Fibroblast of lung (primary cell): Measurements from ENCODE around the gene CDC42SE1. TPM values are rescaled to one million over a fixed set of nuclear protein-coding genes. Genes with fewer than 3 reads are reported as not detected.

ENCODE experiments used
- DNase-seq, 2 donors: peaks; one replicate each; pipeline versions ENCODE4 v3.0.0 to v3.0.0-alpha.2; 2010; ENCODE audit warnings: low read depth in 2 of 2
- H2AFZ ChIP-seq: 2 replicates; pipeline ENCODE4 v1.5.1; 2012; ENCODE audit warnings: low read length, control low read depth, inconsistent platforms
- H3K27ac ChIP-seq: 2 replicates; pipeline ENCODE4 v1.5.1; 2011; ENCODE audit warnings: low read length, control low read depth; ENCODE audit not compliant: insufficient read depth
- H3K27me3 ChIP-seq: 2 replicates; pipeline ENCODE4 v1.5.1; 2011; ENCODE audit warnings: mild to moderate bottlenecking, low read length; ENCODE audit not compliant: control insufficient read depth, insufficient read depth
- H3K36me3 ChIP-seq: 2 replicates; pipeline ENCODE4 v1.5.1; 2011; ENCODE audit warnings: low read length; ENCODE audit not compliant: control insufficient read depth, insufficient read depth
- H3K4me1 ChIP-seq: 2 replicates; pipeline ENCODE4 v1.5.1; 2011; ENCODE audit warnings: low read length; ENCODE audit not compliant: control insufficient read depth, insufficient read depth; ENCODE audit errors: extremely low read depth
- H3K4me2 ChIP-seq: 2 replicates; pipeline ENCODE4 v1.5.1; 2011; ENCODE audit warnings: low read length, control low read depth; ENCODE audit not compliant: insufficient read depth; ENCODE audit errors: extremely low read depth
- H3K4me3 ChIP-seq, 4 experiments: fragments of 200-600 bp in 1 of 4; sonication (generic) in 1 of 4; replicated peaks in 1 of 4; 2 replicates each; pipeline ENCODE4 v1.5.1; 2011 to 2016; ENCODE audit warnings: low read length in 4 of 4, low read depth in 3 of 4, mild to moderate bottlenecking in 3 of 4, control low read depth in 2 of 4, inconsistent platforms in 1 of 4, mixed read lengths in 1 of 4; ENCODE audit not compliant: insufficient read depth in 1 of 4; ENCODE audit errors: control extremely low read depth in 1 of 4
- H3K79me2 ChIP-seq: 2 replicates; pipeline ENCODE4 v1.5.1; 2012; ENCODE audit warnings: mild to moderate bottlenecking, low read length, inconsistent platforms; ENCODE audit not compliant: control insufficient read depth, insufficient read depth
- H3K9ac ChIP-seq: 2 replicates; pipeline ENCODE4 v1.5.1; 2011; ENCODE audit warnings: mild to moderate bottlenecking, low read length, control low read depth; ENCODE audit not compliant: insufficient read depth
- H3K9me3 ChIP-seq: 2 replicates; pipeline ENCODE4 v1.5.1; 2012; ENCODE audit warnings: low read depth, low read length; ENCODE audit not compliant: control insufficient read depth, insufficient read depth
- H4K20me1 ChIP-seq: 2 replicates; pipeline ENCODE4 v1.5.1; 2011; ENCODE audit warnings: low read length; ENCODE audit not compliant: control insufficient read depth, insufficient read depth; ENCODE audit errors: extremely low read depth
- CTCF ChIP-seq, 2 donors: IDR thresholded peaks in 1 of 2; conservative IDR thresholded peaks in 1 of 2; 1 replicate in 1 of 2; 2 replicates in 1 of 2; pipeline ENCODE4 v1.5.1; 2011 to 2012; ENCODE audit warnings: low read length in 2 of 2, control low read depth in 1 of 2, inconsistent platforms in 1 of 2, low read depth in 1 of 2, mild to moderate bottlenecking in 1 of 2
- EZH2 ChIP-seq: IDR thresholded peaks from 2 replicates; pipeline ENCODE4 v1.5.1; 2012; ENCODE audit warnings: low read length, control low read depth, mild to moderate bottlenecking; ENCODE audit errors: missing control alignments
- polyA plus RNA-seq, 2 donors: library from polyadenylated mRNA; depleted of rRNA in 1 of 2; stranded (reverse) in 1 of 2; unstranded in 1 of 2; fragments of >200 nt; gene quantifications; 2 replicates each; pipeline ENCODE4 v1.2.1, GENCODE V29; 2011 to 2012; ENCODE audit warnings: missing spikeins in 1 of 2
- total RNA-seq: library from RNA; depleted of rRNA; stranded (reverse); fragments of >200 nt; gene quantifications from 2 replicates; pipeline ENCODE4 v1.2.1, GENCODE V29; 2014

Gene CDC42SE1
- total and polyA plus RNA-seq, 2 donors (not counting 1 experiment from before 2014, with no cell fraction given): 36.5 to 49.9 TPM

DNA sequence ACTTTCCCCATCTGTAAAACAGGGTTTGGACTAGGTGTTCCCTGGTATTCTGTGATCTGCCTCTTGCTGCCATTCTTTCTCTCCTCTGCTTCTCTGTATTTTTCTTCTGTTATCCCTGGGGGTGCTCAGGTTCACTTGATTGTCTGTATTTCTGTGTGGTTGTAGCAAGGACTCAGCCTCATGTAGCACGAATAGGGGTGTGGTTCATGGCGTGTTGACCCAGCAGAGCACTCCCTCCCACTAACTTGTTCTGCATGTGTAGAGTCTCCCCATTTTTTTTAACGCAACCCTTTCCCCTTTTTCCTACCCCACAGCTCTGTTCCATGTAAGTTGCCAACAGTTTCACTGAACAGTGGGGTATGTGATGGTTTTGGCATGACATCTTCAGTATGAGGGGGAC is 24.3 kb downstream of the CDC42SE1 start:
- no peak overlapping the region for H3K4me2 ChIP-seq
- no peak for DNase-seq
- peaks cover 2% of the 10 kb centered on the region for H3K36me3 ChIP-seq
- no peak overlapping the region for H2AFZ ChIP-seq
- H3K79me2 ChIP-seq: no peaks in the 10 kb centered on the region
- H3K27ac ChIP-seq: no peak overlapping the region
- TF ChIP-seq CTCF (conservative IDR thresholded peaks at IDR 0.05 in 1 of 2, IDR thresholded peaks at IDR 0.05 in 1 of 2; ENCODE audit: low read depth in 1 of 2, low read length in 2 of 2): no peak
- TF ChIP-seq EZH2: no peak
- H3K9ac ChIP-seq: no peak overlapping the region
- no peak overlapping the region for H3K4me3 ChIP-seq
- no peaks in the 10 kb centered on the region for H4K20me1 ChIP-seq
- H3K27me3 ChIP-seq: no peaks in the 10 kb centered on the region
- H3K4me1 ChIP-seq: no peaks in the 10 kb centered on the region
- H3K9me3 ChIP-seq: no peaks in the 10 kb centered on the region

- DNase-seq: no peak
- TF ChIP-seq EZH2 (no peak), CTCF (conservative IDR thresholded peaks at IDR 0.05 in 1 of 2, IDR thresholded peaks at IDR 0.05 in 1 of 2; ENCODE audit: low read depth in 1 of 2, low read length in 2 of 2) (no peak)
- Histone ChIP-seq H3K4me1 (no peaks in the 10 kb centered on the region), H3K79me2 (no peaks in the 10 kb centered on the region), H4K20me1 (no peaks in the 10 kb centered on the region), H3K27ac (no peak overlapping the region), H3K36me3 (peaks cover 4% of the 10 kb centered on the region), H3K4me3 (no peak overlapping the region), H3K9me3 (no peaks in the 10 kb centered on the region), H3K4me2 (no peak overlapping the region), H3K27me3 (no peaks in the 10 kb centered on the region), H3K9ac (no peak overlapping the region), H2AFZ (no peak overlapping the region)
Measured at GRCh38 chr1:151032164-151032563, 27.3 kb downstream of the CDC42SE1 start.

DNA sequence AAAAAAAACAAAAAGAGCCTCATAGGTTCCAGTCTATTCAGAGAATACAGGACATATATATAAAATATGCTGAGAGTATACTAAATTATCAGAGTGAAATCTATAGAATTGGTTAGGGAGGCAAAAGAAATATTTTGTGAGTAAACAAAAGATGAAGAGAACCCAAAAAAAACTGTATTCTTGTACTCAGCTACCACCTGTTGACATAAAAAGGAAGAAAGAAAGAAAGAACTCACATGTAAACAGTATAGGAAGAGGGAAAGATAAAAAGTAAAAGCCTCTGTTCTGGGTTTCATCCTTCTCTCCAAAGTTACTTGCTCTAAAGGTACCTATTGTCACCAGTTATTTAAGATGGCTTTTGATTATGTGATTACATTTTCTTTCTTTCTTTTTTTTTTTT is 33.0 kb downstream of the CDC42SE1 start:
- no peak overlapping the region for H2AFZ ChIP-seq
- DNase-seq: no peak
- no peaks in the 10 kb centered on the region for H4K20me1 ChIP-seq
- H3K36me3 ChIP-seq: peaks cover 5% of the 10 kb centered on the region
- no peak overlapping the region for H3K4me3 ChIP-seq
- H3K79me2 ChIP-seq: no peaks in the 10 kb centered on the region
- no peaks in the 10 kb centered on the region for H3K4me1 ChIP-seq
- H3K27me3 ChIP-seq: no peaks in the 10 kb centered on the region
- no peak overlapping the region for H3K9ac ChIP-seq
- H3K9me3 ChIP-seq: no peaks in the 10 kb centered on the region
- TF ChIP-seq CTCF (conservative IDR thresholded peaks at IDR 0.05 in 1 of 2, IDR thresholded peaks at IDR 0.05 in 1 of 2; ENCODE audit: low read depth in 1 of 2, low read length in 2 of 2) (no peak), EZH2 (no peak)
- no peak overlapping the region for H3K27ac ChIP-seq
- H3K4me2 ChIP-seq: no peak overlapping the region
